Activated B cell treated with CpG ODN at 0.5 μM for 24 hours (primary cell): Measurements from ENCODE around the gene RPL27A. TPM values are rescaled to one million over a fixed set of nuclear protein-coding genes. Genes with fewer than 3 reads are reported as not detected.

Experiments
- ATAC-seq: fragments of 200-7000 bp; cut with Tn5 transposase; one replicate; pipeline ENCODE4 v1.10.0; 2021; ENCODE audit warnings: low read depth, mild to moderate bottlenecking, moderate library complexity
- CTCF ChIA-PET: fragments of 350-600 bp; sonication (Branson Sonifier 250); formaldehyde crosslinking; loops from one replicate; lab custom pipeline; 2021; ENCODE audit warnings: antibody characterized with exemption; lab: Charles Lee
- POLR2A ChIA-PET: fragments of 350-600 bp; sonication (Branson Sonifier 250); formaldehyde crosslinking; loops from one replicate; lab custom pipeline; 2021; ENCODE audit warnings: antibody characterized with exemption; lab: Charles Lee
- DNase-seq: peaks from one replicate; pipeline ENCODE4 v3.0.0; 2022
- H3K27ac Mint-ChIP-seq: one replicate; pipeline ENCODE4 v1.8.0; 2020; ENCODE audit warnings: mixed read lengths
- H3K27me3 Mint-ChIP-seq: one replicate; pipeline ENCODE4 v1.8.0; 2021; ENCODE audit warnings: mixed read lengths
- H3K36me3 Mint-ChIP-seq: one replicate; pipeline ENCODE4 v1.8.0; 2021; ENCODE audit warnings: low read depth, mixed read lengths
- H3K4me1 Mint-ChIP-seq: one replicate; pipeline ENCODE4 v1.8.0; 2021; ENCODE audit warnings: mixed read lengths
- H3K4me3 Mint-ChIP-seq: one replicate; pipeline ENCODE4 v1.8.0; 2020; ENCODE audit warnings: mild to moderate bottlenecking, mixed read lengths
- H3K9me3 Mint-ChIP-seq: one replicate; pipeline ENCODE4 v1.8.0; 2020; ENCODE audit warnings: mixed read lengths
- intact Hi-C: fragments of 100-400 bp; cut with micrococcal nuclease; formaldehyde crosslinking; loops from one replicate; pipeline ENCODE4 v1.15.1; 2024
- total RNA-seq: library from RNA; stranded (reverse); gene quantifications from 2 replicates; pipeline ENCODE4 v1.2.3, GENCODE V29; 2022
- TF ChIP-seq, protein P1 (sequence below): fragments of 200-600 bp; IDR thresholded peaks from one replicate; pipeline ENCODE4 v1.8.0; 2022; ENCODE audit warnings: antibody characterized with exemption, mild to moderate bottlenecking

RPL27A gene
- 1,592 and 2,225 TPM in 2 replicates for total RNA-seq

DNA sequence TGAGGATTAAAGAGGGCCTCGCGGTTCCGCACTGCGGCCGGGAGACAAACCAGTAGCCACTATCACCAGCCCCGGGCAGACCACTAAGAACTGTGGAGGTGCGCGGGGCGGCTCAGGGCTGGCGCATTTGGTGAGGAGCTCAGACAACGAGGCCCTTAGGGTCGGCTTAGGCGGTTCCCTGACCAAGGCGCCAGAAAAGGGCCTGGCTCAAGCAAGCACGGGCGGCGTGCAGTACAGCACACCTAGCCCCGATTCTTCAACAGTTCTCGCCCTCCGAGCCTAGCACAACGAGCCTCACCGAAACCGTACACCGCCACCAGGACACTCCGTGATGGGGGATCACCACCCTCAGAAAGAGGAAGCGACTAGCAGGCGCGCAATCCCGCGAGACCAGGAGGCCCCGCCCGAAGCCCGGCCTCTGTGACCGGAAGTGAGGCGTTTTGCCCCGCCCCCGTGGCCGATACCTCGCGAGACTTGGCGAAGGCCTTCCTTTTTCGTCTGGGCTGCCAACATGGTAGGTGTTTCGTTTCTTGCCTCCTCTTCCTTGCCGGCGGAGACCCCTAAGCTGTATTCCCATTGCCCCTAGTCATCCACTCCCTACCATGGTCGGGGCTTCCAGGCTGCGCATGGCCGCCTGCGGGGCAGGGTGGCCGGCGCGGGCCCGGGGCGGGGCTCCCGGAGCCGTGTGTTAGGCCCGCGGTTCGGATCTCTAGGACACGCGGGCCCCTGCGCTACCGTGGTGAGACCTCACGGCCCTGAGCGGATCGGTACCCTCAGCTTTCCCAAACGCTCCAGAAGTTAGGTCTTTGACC, at the start of gene RPL27A, which contains the start of gene TRIM66:
Gene RPL27A, plus strand, starts transcription at position 490 of the 812 bp plus-strand sequence. Its CDS starts 22 bp downstream, at position 512.
Gene TRIM66, minus strand, starts transcription at position 363 of the 812 bp plus-strand sequence. CDS start 10,391 bp downstream, outside the sequence.
- ATAC-seq (peak; percentile 94), DNase-seq (peak; percentile 99)
- Mint-ChIP-seq H3K27me3 (no peaks in the 10 kb centered on the region), H3K4me3 (peak within 1 kb of the TSS; percentile 94), H3K36me3 (peaks cover 56% of the 10 kb centered on the region), H3K9me3 (no peaks in the 10 kb centered on the region), H3K4me1 (peaks cover 45% of the 10 kb centered on the region), H3K27ac (peak within 1 kb of the TSS; percentile 96)
- TF ChIP-seq, protein P1, sequence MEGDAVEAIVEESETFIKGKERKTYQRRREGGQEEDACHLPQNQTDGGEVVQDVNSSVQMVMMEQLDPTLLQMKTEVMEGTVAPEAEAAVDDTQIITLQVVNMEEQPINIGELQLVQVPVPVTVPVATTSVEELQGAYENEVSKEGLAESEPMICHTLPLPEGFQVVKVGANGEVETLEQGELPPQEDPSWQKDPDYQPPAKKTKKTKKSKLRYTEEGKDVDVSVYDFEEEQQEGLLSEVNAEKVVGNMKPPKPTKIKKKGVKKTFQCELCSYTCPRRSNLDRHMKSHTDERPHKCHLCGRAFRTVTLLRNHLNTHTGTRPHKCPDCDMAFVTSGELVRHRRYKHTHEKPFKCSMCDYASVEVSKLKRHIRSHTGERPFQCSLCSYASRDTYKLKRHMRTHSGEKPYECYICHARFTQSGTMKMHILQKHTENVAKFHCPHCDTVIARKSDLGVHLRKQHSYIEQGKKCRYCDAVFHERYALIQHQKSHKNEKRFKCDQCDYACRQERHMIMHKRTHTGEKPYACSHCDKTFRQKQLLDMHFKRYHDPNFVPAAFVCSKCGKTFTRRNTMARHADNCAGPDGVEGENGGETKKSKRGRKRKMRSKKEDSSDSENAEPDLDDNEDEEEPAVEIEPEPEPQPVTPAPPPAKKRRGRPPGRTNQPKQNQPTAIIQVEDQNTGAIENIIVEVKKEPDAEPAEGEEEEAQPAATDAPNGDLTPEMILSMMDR: no peak
- CTCF ChIA-PET: interaction anchor here (1.1 kb wide), 1 partner anchor 277 kb away, joined by 3 read pairs; no protein-coding TSS in a partner anchor
- POLR2A ChIA-PET: interaction anchor here (0.5 to 2.6 kb wide), 27 partner anchors 9 to 1390 kb away, joined by 3 to 20 read pairs (median 4); partner anchors contain the start of genes AKIP1, EIF3F, IPO7 and LMO1
- intact Hi-C loops: loop anchor here (1.0 to 10.0 kb wide), 11 partner anchors 50 to 1772 kb away; partner anchors contain the start of genes AKIP1, AMPD3, EIF3F and IPO7

DNA sequence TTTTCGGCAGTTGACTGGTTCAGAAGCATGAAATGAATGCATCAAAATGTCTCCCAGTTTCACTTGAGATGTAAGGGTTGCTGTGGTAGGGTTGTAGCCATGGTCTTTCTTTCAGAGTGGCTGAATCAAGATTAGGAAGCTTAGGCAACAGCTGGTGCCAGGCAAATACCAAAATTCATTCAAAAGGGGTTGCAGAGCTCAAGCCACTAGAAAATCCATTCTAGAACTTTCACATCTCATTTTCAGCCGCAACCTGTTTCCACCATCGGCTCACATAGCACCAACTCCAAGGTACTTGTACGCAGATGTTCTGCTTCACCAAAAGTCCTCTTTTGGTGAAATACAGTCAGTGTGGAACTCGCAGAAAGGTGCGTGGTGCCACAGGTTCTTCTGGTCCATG, 48.1 kb upstream of the RPL27A start:
- intact Hi-C loops: no loop called here
- H3K27ac Mint-ChIP-seq: no peak overlapping the region
- H3K36me3 Mint-ChIP-seq: peaks cover 42% of the 10 kb centered on the region
- H3K4me3 Mint-ChIP-seq: no peak overlapping the region
- H3K27me3 Mint-ChIP-seq: no peaks in the 10 kb centered on the region
- TF ChIP-seq, protein P1: no peak
- CTCF ChIA-PET: no interaction called here
- DNase-seq: no peak
- no peak for ATAC-seq
- POLR2A ChIA-PET: no interaction called here
- no peaks in the 10 kb centered on the region for H3K4me1 Mint-ChIP-seq
- peaks cover 2% of the 10 kb centered on the region for H3K9me3 Mint-ChIP-seq

DNA sequence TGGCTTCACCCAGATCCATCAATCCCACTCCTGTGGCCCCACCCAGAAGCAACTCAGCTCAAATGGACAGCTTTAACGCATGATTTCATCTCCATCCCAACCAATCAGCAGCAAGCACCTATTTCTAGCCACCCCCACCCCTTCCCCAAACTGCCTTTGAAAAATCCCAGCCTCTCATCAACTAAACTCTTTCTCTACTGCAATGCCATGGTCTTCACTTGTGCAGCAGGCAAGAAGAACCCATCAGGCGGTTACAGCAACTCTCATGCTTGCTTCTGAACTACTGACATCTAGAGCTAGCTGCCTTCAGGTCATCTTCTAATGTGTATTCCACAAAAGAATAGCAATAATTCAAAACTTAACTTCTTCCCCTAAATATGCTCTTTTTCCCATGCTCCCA, 46.5 kb upstream of the RPL27A start:
- intact Hi-C loops: no loop called here
- TF ChIP-seq, protein P1: no peak
- H3K27me3 Mint-ChIP-seq: no peaks in the 10 kb centered on the region
- no peaks in the 10 kb centered on the region for H3K4me1 Mint-ChIP-seq
- no peak overlapping the region for H3K27ac Mint-ChIP-seq
- H3K4me3 Mint-ChIP-seq: no peak overlapping the region
- no peak for ATAC-seq
- POLR2A ChIA-PET: no interaction called here
- DNase-seq: no peak
- peaks cover 48% of the 10 kb centered on the region for H3K36me3 Mint-ChIP-seq
- peaks cover 2% of the 10 kb centered on the region for H3K9me3 Mint-ChIP-seq
- CTCF ChIA-PET: no interaction called here

DNA sequence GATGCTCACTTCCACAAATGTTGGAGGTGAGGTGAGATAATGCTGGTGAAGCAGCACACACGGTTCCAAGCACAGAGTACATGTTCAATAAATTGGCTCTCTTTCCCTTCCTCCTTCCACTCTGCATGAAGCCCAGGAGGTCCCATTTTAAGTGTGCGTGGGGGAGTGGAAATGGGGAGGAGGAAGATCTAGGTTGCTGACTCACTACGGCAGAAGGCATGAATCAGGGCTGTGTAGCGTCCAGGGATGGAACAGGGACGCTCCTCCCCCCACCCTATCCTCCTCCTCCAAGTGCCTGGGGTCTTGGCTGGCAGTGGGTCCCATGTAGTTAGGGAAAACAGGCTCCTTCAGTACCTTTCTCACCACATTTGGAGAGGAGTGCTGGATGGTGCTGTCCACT, 44.3 kb upstream of the RPL27A start:
- POLR2A ChIA-PET: no interaction called here
- CTCF ChIA-PET: no interaction called here
- DNase-seq: no peak
- H3K27me3 Mint-ChIP-seq: no peaks in the 10 kb centered on the region
- no peak overlapping the region for H3K4me3 Mint-ChIP-seq
- peaks cover 2% of the 10 kb centered on the region for H3K9me3 Mint-ChIP-seq
- intact Hi-C loops: no loop called here
- H3K36me3 Mint-ChIP-seq: peaks cover 57% of the 10 kb centered on the region
- H3K27ac Mint-ChIP-seq: no peak overlapping the region
- H3K4me1 Mint-ChIP-seq: no peaks in the 10 kb centered on the region
- TF ChIP-seq, protein P1: no peak
- no peak for ATAC-seq

DNA sequence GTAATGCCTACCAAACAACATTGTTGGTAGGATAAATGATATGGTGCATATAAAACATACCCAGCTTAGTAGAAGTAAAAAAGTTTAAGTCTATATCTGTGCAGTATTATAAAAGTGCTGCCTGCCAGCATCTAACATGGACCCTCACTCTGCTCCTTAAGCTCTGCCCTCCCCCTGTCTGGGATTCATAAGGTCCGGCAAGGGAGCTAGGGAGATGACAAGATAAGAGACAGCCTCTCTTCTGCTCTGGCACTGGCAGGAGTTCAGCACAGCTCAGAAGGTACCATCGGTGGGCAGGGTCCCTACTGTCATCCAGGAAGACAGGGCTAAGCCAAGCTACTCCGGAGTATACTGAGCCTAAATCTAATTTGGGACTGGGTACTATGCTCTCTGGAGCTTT, 42.9 kb upstream of the RPL27A start:
- Mint-ChIP-seq H3K4me1 (no peaks in the 10 kb centered on the region), H3K27ac (no peak overlapping the region), H3K9me3 (peaks cover 2% of the 10 kb centered on the region), H3K27me3 (no peaks in the 10 kb centered on the region), H3K4me3 (no peak overlapping the region), H3K36me3 (peaks cover 57% of the 10 kb centered on the region)
- DNase-seq (no peak), ATAC-seq (no peak)
- intact Hi-C loops: no loop called here
- TF ChIP-seq, protein P1: no peak
- POLR2A ChIA-PET: no interaction called here
- CTCF ChIA-PET: no interaction called here
